H1 (cell line): ENCODE measurements around the gene SFXN1. TPM values are rescaled to one million over a fixed set of nuclear protein-coding genes. Genes with fewer than 3 reads are reported as not detected.

Source experiments
- CTCF ChIA-PET: fragments of 300-600 bp; sonication (Branson Sonifier 250); formaldehyde crosslinking; loops from one replicate; lab custom pipeline; 2021; ENCODE audit not compliant: partially characterized antibody; lab: Charles Lee
- POLR2A ChIA-PET: fragments of 300-600 bp; sonication (Branson Sonifier 250); formaldehyde crosslinking; loops from one replicate; lab custom pipeline; 2021; ENCODE audit warnings: inconsistent platforms; ENCODE audit not compliant: partially characterized antibody; lab: Charles Lee
- DNase-seq, 2 experiments: peaks; one replicate each; pipeline versions ENCODE4 v3.0.0 to v3.0.0-alpha.2; 2010 to 2022; ENCODE audit warnings: low spot score in 2 of 2, low read depth in 1 of 2, mixed read lengths in 1 of 2
- FAIRE-seq: peaks from 2 replicates; lab custom pipeline; 2011; peaks lifted over from hg19 to GRCh38; lab: Jason Lieb, UNC
- H2AFZ ChIP-seq: 2 replicates; pipeline ENCODE4 v1.8.1; 2012; ENCODE audit warnings: low read length, inconsistent platforms
- H2AK5ac ChIP-seq: 2 replicates; pipeline ENCODE4 v1.6.1; 2013; ENCODE audit warnings: low read depth, low read length
- H2BK120ac ChIP-seq: replicated peaks from 2 replicates; pipeline ENCODE3; 2013; ENCODE audit warnings: low read depth, low read length, inconsistent platforms
- H2BK12ac ChIP-seq: 2 replicates; pipeline ENCODE4 v1.6.1; 2013; ENCODE audit warnings: low read depth, low read length
- H2BK15ac ChIP-seq: 2 replicates; pipeline ENCODE4 v1.6.1; 2013; ENCODE audit warnings: low read length
- H2BK20ac ChIP-seq: 2 replicates; pipeline ENCODE4 v1.6.1; 2013; ENCODE audit warnings: low read length
- H2BK5ac ChIP-seq: 2 replicates; pipeline ENCODE4 v1.6.1; 2013; ENCODE audit warnings: low read depth, low read length
- H3K14ac ChIP-seq: 2 replicates; pipeline ENCODE4 v1.6.1; 2013; ENCODE audit warnings: inconsistent platforms; ENCODE audit not compliant: insufficient read length
- H3K18ac ChIP-seq: 2 replicates; pipeline ENCODE4 v1.6.1; 2013; ENCODE audit warnings: low read length; ENCODE audit errors: extremely low read depth
- H3K23ac ChIP-seq: 2 replicates; pipeline ENCODE4 v1.6.1; 2013; ENCODE audit warnings: inconsistent platforms; ENCODE audit not compliant: insufficient read length
- H3K23me2 ChIP-seq: 2 replicates; pipeline ENCODE4 v1.6.1; 2013; ENCODE audit warnings: low read depth, low read length
- H3K27ac ChIP-seq: 2 replicates; pipeline ENCODE4 v1.6.1; 2011; ENCODE audit warnings: low read depth, low read length, inconsistent platforms
- H3K27me3 ChIP-seq, 4 experiments: replicated peaks in 1 of 4; 1 replicate in 1 of 4; 2 replicates in 3 of 4; pipeline versions ENCODE4 v1.6.1 to v1.8.1; 2011 to 2013; ENCODE audit warnings: low read length in 3 of 4, mild to moderate bottlenecking in 3 of 4, inconsistent platforms in 2 of 4, mixed read lengths in 2 of 4, moderate library complexity in 1 of 4; ENCODE audit not compliant: control insufficient read depth in 3 of 4, insufficient read depth in 3 of 4; ENCODE audit errors: extremely low read depth in 1 of 4
- H3K36me3 ChIP-seq, 4 experiments: 2 replicates each; pipeline versions ENCODE4 v1.6.1 to v1.8.1; 2011 to 2013; ENCODE audit warnings: mild to moderate bottlenecking in 4 of 4, low read length in 3 of 4, moderate library complexity in 2 of 4, control low read depth in 1 of 4, inconsistent platforms in 1 of 4; ENCODE audit not compliant: insufficient read depth in 4 of 4, control insufficient read depth in 2 of 4
- H3K4ac ChIP-seq: replicated peaks from 2 replicates; pipeline ENCODE3; 2013; ENCODE audit warnings: low read length, low read depth, mixed read lengths, inconsistent platforms; ENCODE audit not compliant: insufficient read length
- H3K4me1 ChIP-seq, 4 experiments: replicated peaks in 1 of 4; 1 replicate in 1 of 4; 2 replicates in 3 of 4; pipeline versions ENCODE4 v1.6.1 to v1.8.1; 2011 to 2013; ENCODE audit warnings: low read length in 3 of 4, inconsistent platforms in 2 of 4, mixed read lengths in 1 of 4; ENCODE audit not compliant: insufficient read depth in 4 of 4, control insufficient read depth in 3 of 4
- H3K4me2 ChIP-seq, 2 experiments: 2 replicates each; pipeline versions ENCODE4 v1.6.1 to v1.8.1; 2011 to 2013; ENCODE audit warnings: low read depth in 2 of 2, low read length in 2 of 2, control low read depth in 1 of 2, inconsistent platforms in 1 of 2, mild to moderate bottlenecking in 1 of 2; ENCODE audit not compliant: insufficient read depth in 1 of 2
- H3K4me3 ChIP-seq, 4 experiments: fragments of 200-600, 300-600 bp in 1 of 4; sonication (generic), shearing (Covaris generic), sonication (Bioruptor Twin) in 1 of 4; 2 replicates each; pipeline versions ENCODE4 v1.5.1 to v1.8.1; 2011 to 2016; ENCODE audit warnings: low read length in 4 of 4, low read depth in 3 of 4, control low read depth in 2 of 4, inconsistent platforms in 2 of 4, mild to moderate bottlenecking in 2 of 4, mixed read lengths in 1 of 4, moderate library complexity in 1 of 4; ENCODE audit not compliant: insufficient read depth in 2 of 4; ENCODE audit errors: extremely low read depth in 1 of 4
- H3K56ac ChIP-seq: replicated peaks from 2 replicates; pipeline ENCODE3; 2013; ENCODE audit warnings: low read depth, mild to moderate bottlenecking, mixed read lengths, low read length, inconsistent platforms; ENCODE audit not compliant: insufficient read length
- H3K79me1 ChIP-seq: 2 replicates; pipeline ENCODE4 v1.6.1; 2013; ENCODE audit warnings: low read depth, low read length, control low read depth
- H3K79me2 ChIP-seq, 2 experiments: 2 replicates each; pipeline versions ENCODE4 v1.6.1 to v1.8.1; 2012 to 2013; ENCODE audit warnings: low read length in 2 of 2, mild to moderate bottlenecking in 2 of 2, inconsistent platforms in 1 of 2; ENCODE audit not compliant: insufficient read depth in 2 of 2, control insufficient read depth in 1 of 2
- H3K9ac ChIP-seq, 4 experiments: replicated peaks in 1 of 4; 1 replicate in 1 of 4; 2 replicates in 3 of 4; pipeline versions ENCODE4 v1.6.1 to v1.8.1; 2011 to 2013; ENCODE audit warnings: low read depth in 3 of 4, low read length in 3 of 4, control low read depth in 2 of 4, mild to moderate bottlenecking in 2 of 4, moderate library complexity in 2 of 4, inconsistent platforms in 1 of 4; ENCODE audit errors: extremely low read depth in 1 of 4
- H3K9me3 ChIP-seq, 2 experiments: 2 replicates each; pipeline versions ENCODE4 v1.6.1 to v1.8.1; 2012 to 2013; ENCODE audit warnings: mild to moderate bottlenecking in 2 of 2, moderate library complexity in 2 of 2, control low read depth in 1 of 2, inconsistent platforms in 1 of 2, low read depth in 1 of 2, low read length in 1 of 2, mixed read lengths in 1 of 2; ENCODE audit not compliant: insufficient read depth in 2 of 2
- H4K20me1 ChIP-seq, 2 experiments: replicated peaks in 1 of 2; 2 replicates each; pipeline versions ENCODE3 to v1.8.1; 2011 to 2013; ENCODE audit warnings: inconsistent platforms in 2 of 2, low read length in 2 of 2, mild to moderate bottlenecking in 1 of 2; ENCODE audit not compliant: insufficient read depth in 2 of 2, control insufficient read depth in 1 of 2
- H4K5ac ChIP-seq: 2 replicates; pipeline ENCODE4 v1.6.1; 2013; ENCODE audit warnings: low read length, low read depth, mixed read lengths, inconsistent platforms; ENCODE audit not compliant: insufficient read length
- H4K8ac ChIP-seq: 2 replicates; pipeline ENCODE4 v1.8.0; 2013; ENCODE audit warnings: mild to moderate bottlenecking, moderate library complexity, low read length, inconsistent platforms; ENCODE audit not compliant: insufficient read depth; ENCODE audit errors: extremely low read depth
- H4K91ac ChIP-seq: replicated peaks from 2 replicates; pipeline ENCODE3; 2013; ENCODE audit warnings: low read length, mixed read lengths, inconsistent platforms; ENCODE audit not compliant: insufficient read length
- TAF1 ChIP-seq: IDR thresholded peaks from 2 replicates; pipeline ENCODE4 v1.6.1; 2011; ENCODE audit warnings: mild to moderate bottlenecking, low read depth, low read length
- USF2 ChIP-seq: IDR thresholded peaks from 2 replicates; pipeline ENCODE4 v1.6.1; 2011; ENCODE audit warnings: low read length, improper control_type of control experiment
- WGBS, 2 experiments: shearing (Covaris generic) in 1 of 2; methylation state at CpG; one replicate each; pipeline versions ENCODE4 v1.1.6 to v1.1.7; 2013 to 2015; ENCODE audit warnings: low lambda C conversion rate in 2 of 2, mixed read lengths in 2 of 2, inconsistent platforms in 1 of 2, low coverage in 1 of 2, missing lambda C conversion rate in 1 of 2; ENCODE audit not compliant: insufficient replicate concordance in 2 of 2, insufficient coverage in 1 of 2, insufficient read length in 1 of 2; ENCODE audit errors: extremely low coverage in 1 of 2, missing lambda C conversion rate in 1 of 2; 5-methylcytosine and 5-hydroxymethylcytosine counted together
- polyA plus RNA-seq, 7 experiments: library from polyadenylated mRNA; depleted of rRNA in 3 of 7; stranded (reverse) in 5 of 7; unstranded in 2 of 7; fragments of >200 nt in 5 of 7; fragments of 200-250 nt in 2 of 7; gene quantifications; 1 replicate in 5 of 7; 2 replicates in 1 of 7; 4 replicates in 1 of 7; pipeline versions ENCODE4 v1.2.1 to v1.2.3, GENCODE V29; 2011 to 2013; ENCODE audit warnings: missing spikeins in 2 of 7, mixed read lengths in 2 of 7
- total RNA-seq: library from RNA; stranded (reverse); fragmentation: NEBNext Ultra II Directional; extraction: Animal tissue kit (Norgen Biotek cat#: 25700); gene quantifications from 2 replicates; pipeline ENCODE4 v1.2.1, GENCODE V29; 2021

Gene SFXN1
- total and polyA plus RNA-seq, 2 of the 8 experiments (the other 6 are each of a cell fraction or from before 2014, with no cell fraction given) = 72.7 to 97.6 TPM

- no peak overlapping the region for H2BK15ac ChIP-seq
- ChIA-PET CTCF (interaction anchor here (2.0 to 2.3 kb wide), 2 partner anchors 10 to 205 kb away, joined by 5 to 8 read pairs; no protein-coding TSS in a partner anchor), POLR2A (interaction anchor here (1.0 kb wide), 1 partner anchor 22 kb away, joined by 3 read pairs; no protein-coding TSS in a partner anchor)
- no peak overlapping the region for H3K4me2 ChIP-seq
- no peaks in the 10 kb centered on the region for H3K27me3 ChIP-seq
- no peak overlapping the region for H4K91ac ChIP-seq
- no peak overlapping the region for H3K9ac ChIP-seq
- H3K9me3 ChIP-seq = no peaks in the 10 kb centered on the region
- no peaks in the 10 kb centered on the region for H3K79me1 ChIP-seq
- H3K4me1 ChIP-seq = no peaks in the 10 kb centered on the region
- H3K79me2 ChIP-seq = no peaks in the 10 kb centered on the region
- H3K23me2 ChIP-seq = no peaks in the 10 kb centered on the region
- no peak overlapping the region for H2BK12ac ChIP-seq
- H3K18ac ChIP-seq = no peak overlapping the region
- TF ChIP-seq TAF1 = no peak
- TF ChIP-seq USF2 = no peak
- H3K4me3 ChIP-seq = no peak overlapping the region
- no peak overlapping the region for H3K56ac ChIP-seq
- no peak overlapping the region for H2AK5ac ChIP-seq
- no peak overlapping the region for H3K14ac ChIP-seq
- H3K27ac ChIP-seq = no peak overlapping the region
- no peak overlapping the region for H4K8ac ChIP-seq
- no peak overlapping the region for H3K23ac ChIP-seq
- no peak overlapping the region for H2AFZ ChIP-seq
- no peak overlapping the region for H4K5ac ChIP-seq
- FAIRE-seq = no peak
- H3K36me3 ChIP-seq = peaks cover 8 to 72% (median 32%) of the 10 kb centered on the region in 4 experiments
- peaks cover 0 to 2% of the 10 kb centered on the region in 2 experiments for H4K20me1 ChIP-seq
- H2BK5ac ChIP-seq = no peak overlapping the region
- H2BK20ac ChIP-seq = no peak overlapping the region
- H3K4ac ChIP-seq = no peak overlapping the region
- WGBS, 2 experiments = 89% methylated on average over 1 of the region's 1 CpG; no CpG with 5 or more reads in 1 of the 2 experiments
- H2BK120ac ChIP-seq = no peak overlapping the region
- no peak for DNase-seq
Measured at GRCh38 chr5:175524211-175524610, 45.9 kb downstream of the SFXN1 start.
